ENCODE results near the gene MEGF8.

Gene MEGF8

DNA sequence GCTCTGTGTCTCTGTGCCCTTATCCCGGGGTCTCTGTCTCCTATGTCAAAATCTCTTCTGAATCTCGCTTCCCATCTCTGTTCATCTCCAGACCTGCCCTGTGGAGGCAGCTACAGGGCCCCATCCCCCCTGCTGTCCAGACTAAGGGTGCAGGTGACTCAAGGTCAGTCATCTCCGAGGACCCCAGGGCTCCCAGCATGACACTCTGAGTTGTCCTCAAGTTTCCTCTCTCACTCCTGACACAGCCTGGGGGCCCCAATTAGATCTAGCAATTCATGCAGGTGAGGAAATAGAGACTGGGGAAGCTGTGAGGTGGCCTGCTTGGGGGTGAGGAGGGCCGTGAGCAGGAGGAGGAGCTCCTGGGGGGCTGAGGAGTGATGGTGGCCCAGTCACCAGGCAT, 66.7 kb downstream of the MEGF8 start:
- DNase-seq: no peak

DNA sequence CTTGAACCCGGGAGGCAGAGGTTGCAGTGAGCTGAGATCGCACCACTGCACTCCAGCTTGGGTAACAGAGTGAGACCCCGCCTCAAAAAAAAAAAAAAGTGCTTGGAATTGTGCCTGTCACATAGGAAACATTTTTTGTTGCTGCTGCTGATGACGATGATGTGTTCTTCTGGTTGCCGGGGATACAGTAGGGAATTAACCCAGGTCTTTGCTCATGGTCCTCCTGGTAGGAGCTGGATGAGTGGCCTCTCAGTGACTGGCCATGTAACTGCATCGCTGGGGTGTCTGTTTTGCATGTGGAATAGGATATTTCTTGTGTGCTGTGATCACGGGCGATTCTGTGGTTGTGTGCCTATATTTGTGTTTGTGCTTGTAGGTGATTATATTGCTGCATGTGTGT, 69.3 kb downstream of the MEGF8 start:
- no peak for DNase-seq

GRCh38 chr19:42396381-42397262, 71.2 kb downstream of the MEGF8 start:
- peak; percentile 92 for DNase-seq

GRCh38 chr19:42397263-42398166, 72.1 kb downstream of the MEGF8 start:
- no peak for DNase-seq

DNA sequence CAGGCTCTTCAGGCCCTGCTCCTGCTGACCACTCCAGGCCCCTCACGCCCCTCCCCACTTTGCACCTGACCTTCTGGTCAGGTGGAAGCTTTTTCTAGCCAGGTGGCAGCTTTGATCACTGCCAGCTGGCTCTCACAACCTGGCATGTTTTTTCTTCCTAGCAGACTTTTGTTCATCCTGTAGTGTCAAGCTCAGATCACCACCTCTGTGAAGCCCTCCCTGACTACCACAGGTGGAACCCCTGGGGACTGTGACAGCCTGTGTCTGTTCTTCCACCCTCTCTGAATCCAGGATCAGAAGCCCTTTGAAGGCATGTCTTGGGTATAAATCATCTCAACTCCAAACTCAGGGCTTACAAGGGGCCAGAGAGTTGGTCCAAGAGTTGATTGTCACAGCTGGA, 75.0 kb downstream of the MEGF8 start:
- DNase-seq: no peak

DNA sequence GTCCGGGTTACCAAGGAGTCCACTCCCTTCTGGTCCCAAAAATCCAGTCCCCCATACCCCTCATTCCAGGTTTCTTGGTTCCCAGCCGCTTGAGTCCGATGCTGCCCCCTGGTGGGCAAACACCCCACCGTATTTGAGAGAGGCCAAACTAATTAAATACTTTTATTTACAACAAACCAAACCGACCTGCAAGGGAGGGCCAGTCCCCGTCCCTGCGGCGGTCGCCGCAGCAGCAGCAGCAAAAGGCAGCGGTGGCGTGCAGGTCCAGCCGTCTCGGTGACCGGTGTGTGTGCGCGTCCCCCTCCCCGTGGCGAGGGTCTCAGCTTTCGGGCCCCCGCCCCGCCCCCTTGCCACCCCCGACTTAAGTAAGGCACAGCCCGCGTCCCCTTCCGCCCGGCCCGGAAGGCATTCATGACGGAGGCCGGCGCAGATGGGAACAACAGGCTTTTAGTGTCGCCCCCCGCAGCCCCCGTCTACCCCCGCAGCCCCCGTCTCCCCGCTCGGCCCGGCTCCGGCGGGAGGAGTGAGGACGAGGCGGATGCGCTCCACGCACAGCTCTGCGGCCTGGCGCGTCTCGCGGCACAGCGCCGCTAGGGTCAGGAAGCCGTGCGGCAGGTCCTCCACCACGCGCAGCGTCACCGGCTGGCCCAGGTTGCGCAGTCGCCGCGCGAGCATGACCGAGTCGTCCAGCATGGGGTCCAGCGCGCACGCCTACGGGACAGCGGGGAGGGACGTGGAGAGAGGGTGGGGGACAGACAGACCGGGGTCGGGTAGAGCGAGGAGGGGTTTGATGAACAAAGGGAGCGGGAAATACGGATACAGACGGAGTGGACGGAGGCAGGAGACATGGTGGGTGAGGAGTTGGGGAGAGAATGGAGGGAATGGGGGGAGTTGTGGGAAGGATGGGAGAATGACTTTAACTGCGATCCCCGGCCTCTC, 76.2 kb downstream of the MEGF8 start:
- DNase-seq: peak; percentile 63

DNA sequence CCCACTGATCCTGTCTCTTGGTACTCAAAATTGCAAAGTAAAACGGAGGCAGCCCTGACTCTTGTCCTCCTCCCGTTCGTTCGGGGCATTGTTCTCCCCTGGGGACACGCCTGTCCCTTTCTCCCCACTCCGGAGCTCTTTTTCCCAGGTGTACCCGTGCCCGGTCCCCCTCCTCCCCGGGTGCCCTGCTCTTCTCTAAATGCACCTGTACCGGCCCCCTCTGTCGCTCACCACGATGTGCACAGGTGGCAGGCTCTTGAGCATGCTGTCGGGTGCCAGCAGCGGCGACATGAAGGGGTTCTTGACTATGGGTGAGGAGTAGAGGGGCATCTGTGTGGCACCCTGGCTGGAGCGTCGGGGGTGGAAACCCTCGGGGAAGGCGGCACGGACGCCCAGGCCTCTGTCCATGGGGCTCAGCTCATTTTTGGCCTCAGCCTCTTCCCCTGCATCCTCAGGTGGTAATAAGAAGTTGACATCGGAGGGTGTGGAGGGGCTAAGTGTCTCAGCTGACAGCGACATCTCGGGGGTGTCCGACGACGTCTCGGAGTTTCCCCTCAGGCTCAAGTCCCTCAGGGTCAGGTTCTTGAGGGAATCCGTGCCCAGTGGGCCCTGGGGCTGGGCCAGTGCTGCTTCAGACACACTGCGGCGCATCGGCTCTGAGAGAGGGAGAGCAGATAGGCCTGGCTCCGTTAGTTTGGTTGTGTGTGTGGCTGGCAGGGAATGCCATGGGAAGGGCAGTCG, 77.1 kb downstream of the MEGF8 start:
- no peak for DNase-seq

DNA sequence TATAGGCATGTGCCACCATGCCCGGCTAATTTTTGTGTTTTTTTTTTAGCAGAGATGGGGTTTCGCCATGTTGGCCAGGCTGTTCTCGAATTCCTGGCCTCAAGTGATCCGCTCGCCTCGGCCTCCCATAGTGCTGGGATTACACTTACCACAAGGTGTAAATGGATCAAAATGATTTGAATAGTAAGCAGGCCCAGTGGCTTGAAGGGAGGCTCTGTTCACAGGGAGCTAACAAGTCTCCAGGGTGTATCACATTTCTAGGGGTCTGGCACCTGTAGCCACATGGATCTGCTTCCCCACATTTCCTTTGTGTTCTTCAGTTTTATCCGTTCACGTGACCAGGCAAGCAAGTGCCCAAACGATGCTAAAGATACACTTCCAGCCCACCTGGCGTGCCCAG, 78.2 kb downstream of the MEGF8 start:
- no peak for DNase-seq

DNA sequence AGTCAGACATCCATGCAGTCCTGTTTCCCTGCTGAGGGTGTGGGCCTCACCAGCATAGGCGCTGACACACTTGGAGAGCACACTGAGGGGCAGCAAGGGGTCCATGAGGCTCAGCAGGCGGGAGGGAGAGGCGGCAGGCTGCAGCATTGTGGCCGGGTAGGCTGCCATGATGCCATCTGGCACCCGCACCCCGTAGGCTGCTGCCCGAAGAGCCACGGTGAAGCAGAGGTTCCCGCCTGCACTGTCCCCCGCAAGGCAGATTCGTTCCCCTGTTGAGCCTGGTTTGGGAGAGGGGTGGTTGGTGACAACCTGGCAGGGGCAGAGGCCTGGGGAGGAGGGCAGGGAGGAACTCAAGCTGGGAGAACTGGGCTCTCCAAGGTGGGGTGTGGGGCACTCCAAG, 80.7 kb downstream of the MEGF8 start:
- DNase-seq: no peak

DNA sequence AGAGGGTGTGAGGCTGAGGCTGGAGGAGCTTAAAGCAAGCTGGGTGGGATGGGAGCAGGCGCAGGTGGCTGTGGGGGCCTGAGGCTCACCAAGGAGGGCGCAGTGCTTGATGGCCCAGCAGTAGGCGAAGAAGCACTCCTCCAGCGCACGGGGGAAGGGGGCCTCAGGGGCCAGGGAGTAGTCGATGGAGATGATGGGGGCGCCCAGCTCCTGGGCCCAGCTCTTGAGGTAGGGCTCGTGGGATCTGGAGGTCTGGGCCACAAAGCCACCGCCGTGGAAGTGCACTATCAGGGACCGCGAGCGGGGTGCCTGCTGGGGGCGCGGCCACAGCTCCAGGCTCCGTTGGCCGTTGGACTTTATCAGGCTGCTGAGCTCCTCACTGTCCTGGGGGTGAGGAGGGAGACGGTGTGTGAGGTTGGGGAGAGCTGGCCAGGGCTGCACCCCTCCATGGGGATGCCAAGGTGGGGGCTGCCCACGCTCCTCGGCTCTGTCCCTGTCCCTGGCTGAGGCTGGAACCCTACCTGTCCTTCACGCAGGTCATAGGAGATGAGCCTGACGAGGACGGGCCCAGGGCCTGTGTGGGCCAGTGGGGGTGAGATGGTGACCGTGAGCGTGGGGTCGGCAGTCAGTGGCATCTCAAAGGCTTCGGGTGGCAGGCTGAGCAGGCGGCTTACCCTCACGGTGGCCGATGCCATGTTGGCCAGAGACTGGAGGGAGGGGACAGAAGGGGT, 81.8 kb downstream of the MEGF8 start:
- DNase-seq: no peak

DNA sequence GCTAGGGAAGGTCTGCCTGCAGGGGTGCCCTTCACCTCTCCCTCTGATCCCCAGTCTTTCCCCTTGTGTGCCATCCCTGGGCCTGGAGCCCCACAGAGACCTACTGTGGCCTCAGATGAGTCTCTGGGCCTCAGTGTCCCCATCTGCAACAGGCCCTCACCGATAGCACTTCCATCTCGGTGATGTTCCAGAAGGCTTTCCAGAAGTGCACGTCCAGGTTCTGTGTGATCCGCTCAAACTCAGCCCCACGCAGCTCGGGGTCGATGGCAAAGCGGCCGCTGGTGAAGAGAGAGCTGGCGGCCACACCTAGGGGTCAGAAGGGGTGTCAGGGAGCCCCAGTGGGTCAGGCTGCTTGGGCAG, 82.4 kb downstream of the MEGF8 start:
- DNase-seq: no peak

DNA sequence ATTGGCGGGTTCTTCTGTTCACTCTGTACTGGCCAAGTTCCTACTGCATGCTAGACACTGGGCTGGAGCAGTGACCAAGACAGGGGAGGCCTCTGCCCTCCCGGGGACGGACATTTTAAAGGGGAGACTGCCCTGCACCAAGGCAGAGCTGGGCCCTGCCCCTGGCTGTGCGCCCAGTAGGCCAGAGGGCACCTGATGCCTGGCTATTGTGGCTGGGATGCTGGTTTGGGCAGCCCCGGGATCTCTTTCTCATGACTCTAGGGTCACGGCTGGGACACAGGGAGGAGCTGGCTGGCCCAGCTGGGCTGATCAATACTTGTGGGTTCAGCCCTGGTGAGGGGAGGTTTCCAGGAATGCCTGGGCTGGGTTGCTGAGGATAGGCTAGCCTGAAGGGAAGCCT, 84.0 kb downstream of the MEGF8 start:
- no peak for DNase-seq

- DNase-seq: no peak
Measured at GRCh38 chr19:42410371-42410770, 84.9 kb downstream of the MEGF8 start.

DNA sequence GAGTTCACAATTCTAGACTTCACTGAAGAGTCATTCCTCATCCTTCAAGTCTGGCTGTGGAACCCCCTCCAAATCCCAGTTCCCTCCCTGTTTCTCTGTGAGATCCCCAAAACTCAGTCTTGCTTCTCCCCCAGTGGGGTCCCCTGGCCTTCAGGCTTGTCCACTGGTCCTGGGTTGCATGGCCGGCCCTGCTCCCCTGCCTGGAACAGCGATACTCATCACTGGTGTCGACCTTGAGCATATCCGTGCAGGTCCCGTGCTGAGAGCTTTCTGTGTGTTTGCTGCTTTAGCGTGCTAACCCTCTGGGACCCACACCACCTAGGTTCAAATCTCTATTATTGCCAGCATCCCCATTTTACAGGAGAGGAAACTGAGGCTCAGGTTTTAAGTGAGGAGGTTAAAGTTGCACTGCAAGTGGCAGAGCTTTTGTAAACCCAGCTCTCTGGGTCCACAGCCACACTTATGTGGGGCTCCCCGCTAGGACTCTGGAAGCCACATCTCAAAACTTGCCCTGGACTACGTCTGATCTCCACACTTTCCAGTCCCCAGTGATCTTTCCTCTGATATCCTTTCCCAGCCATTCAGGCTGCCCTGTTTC, 86.2 kb downstream of the MEGF8 start:
- no peak for DNase-seq

DNA sequence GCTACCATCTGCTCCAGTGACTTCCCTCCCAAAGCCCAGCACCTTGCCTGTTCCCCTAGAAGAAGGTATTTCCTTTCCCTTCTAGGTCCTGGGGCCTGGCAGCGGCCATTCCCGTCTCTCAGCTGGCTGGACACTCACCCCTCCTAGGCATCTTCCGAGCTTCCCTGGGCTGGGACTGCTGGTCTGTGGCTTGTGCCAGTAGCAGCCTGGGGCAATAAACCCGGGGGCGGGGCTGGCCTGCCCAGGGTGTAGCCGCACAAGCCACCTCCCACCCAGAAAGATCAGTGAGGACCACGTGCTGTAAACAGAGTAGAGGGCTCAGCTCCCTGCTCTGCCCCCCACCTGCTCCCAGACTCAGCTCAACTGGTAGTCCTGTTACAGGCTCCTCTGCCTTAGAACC, 86.8 kb downstream of the MEGF8 start:
- no peak for DNase-seq

DNA sequence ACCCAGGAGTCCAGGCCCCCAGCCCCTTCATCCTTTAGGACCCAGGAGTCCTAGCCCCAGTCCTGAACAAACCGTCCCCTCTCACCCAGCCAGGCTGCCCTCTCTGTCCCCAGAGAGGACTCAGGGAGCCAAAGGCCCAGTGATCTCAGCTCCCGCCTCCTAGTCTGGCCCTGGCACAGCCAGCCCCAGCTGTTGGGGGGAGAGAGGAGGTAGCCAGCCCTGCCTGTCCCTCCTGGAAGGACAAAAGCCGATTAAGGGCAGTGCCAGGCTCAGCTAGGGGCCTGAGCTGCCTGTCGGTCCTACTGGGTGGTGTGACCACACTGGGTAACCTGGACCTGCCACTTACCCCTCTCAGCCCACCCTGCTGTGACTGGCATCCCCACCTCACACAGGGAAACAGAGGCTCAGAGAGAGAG, 87.2 kb downstream of the MEGF8 start:
- DNase-seq: no peak

DNA sequence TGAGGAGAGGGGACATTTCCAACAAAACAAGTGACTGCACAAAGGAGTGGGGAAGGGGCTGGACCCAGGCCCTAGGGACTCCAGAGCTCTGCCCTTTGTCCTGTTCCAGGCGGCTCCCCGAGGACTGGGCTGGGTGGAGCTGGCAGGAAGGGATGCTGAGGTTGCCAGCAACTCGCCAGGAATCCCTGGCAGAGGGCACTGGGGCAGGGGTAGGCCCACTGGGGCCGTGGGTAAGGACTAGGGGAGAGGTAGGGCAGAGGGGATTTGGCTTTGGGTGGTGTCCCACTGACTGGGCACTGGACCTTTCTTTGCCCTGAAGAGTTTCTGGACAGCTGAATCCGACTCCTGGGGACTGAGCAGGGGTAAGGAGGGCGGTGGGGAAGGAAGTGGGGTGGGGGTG, 93.9 kb downstream of the MEGF8 start:
- DNase-seq: no peak

DNA sequence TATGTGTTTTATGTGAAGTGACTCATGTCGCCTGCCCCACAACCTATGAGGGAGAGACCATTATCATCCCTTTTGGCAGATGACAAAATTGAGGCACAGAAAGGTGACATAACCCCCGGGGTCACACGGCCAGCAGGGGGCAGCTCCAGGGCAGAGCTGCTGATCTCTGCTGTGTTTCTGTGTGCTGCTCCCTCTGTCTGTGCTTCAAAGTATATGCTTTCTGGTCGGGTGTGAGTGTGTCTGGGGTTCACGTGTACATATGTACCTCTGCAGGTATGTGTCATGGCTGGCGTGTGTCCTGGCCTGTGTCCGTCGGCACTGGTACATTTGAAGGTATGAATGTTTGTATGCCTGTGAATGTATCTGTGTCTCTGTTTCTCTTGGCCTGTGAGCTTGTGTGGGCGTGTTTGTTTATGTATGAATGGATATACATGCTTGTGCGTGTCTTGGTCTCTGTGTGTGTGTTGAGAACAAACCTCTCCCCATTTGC, 94.7 kb downstream of the MEGF8 start:
- peak; percentile 71 for DNase-seq

DNA sequence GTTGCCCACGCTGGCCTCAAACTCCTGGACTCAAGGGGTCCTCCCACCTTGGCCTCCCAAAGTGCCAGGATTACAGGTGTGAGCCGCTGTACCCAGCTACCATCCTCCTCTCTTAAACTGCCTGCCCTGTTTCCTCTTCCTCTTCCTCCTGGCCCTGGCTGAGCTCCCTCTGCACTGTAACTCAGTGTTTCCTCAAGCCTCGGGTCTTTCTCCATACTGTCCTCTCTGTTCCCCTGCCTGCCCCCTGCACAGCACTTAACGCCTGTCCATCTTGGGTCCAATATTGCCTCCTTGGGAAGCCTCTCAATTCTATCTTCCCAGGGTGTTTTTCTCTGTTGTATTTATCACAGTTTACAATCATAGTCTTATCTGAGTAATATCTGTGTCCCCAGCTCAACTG, 95.7 kb downstream of the MEGF8 start:
- no peak for DNase-seq

DNA sequence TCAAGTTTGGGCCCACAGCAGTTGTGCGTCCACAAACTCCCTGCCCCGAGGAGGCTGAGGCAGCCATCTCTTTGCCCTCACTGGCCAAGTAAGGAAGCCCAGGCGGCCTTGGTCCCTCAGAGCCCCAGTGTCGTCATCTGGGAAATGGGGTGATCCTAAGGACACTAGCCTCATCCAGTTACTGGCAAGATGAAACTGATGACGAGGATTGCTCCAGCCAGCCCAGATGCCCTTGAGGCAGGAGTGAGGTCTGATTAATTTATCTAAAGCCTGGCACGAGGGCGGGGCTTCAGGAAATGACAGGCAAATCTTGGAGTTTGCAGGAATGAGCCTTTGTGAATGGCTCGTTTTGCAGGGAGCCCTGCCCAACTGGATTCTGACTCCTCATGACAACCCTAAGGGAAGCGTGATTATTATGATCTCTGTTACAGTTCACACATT, 96.2 kb downstream of the MEGF8 start:
- DNase-seq: no peak

Data from activated effector memory CD4-positive, alpha-beta T cell treated with Interleukin-2 at 50 U/mL for 16 hours (primary cell).